Thyroid gland (tissue), 4 donors: Measurements from ENCODE around the gene TPD52L1. TPM values are rescaled to one million over a fixed set of nuclear protein-coding genes. Genes with fewer than 3 reads are reported as not detected.

Experiments used
- DNase-seq, 2 donors: peaks; one replicate each; pipeline ENCODE4 v3.0.0-alpha.2; 2019
- H3K27ac ChIP-seq, 3 donors: fragments of 200-600 bp; sonication (generic); 1 replicate in 2 of 3; 2 replicates in 1 of 3; pipeline ENCODE4 v1.5.1; 2016 to 2019; ENCODE audit warnings: mild to moderate bottlenecking in 1 of 3, moderate library complexity in 1 of 3
- H3K27me3 ChIP-seq: fragments of 200-600 bp; sonication (generic); one replicate; pipeline ENCODE4 v1.5.1; 2019
- H3K36me3 ChIP-seq, 2 donors: fragments of 200-600 bp; sonication (generic); one replicate each; pipeline ENCODE4 v1.5.1; 2016 to 2019
- H3K4me1 ChIP-seq, 2 donors: fragments of 200-600 bp; sonication (generic); one replicate each; pipeline ENCODE4 v1.5.1; 2017 to 2019
- H3K4me3 ChIP-seq, 3 donors: fragments of 200-600 bp; sonication (generic); replicated peaks in 1 of 3; 1 replicate in 2 of 3; 2 replicates in 1 of 3; pipeline ENCODE4 v1.5.1; 2016; ENCODE audit warnings: mild to moderate bottlenecking in 1 of 3
- H3K9me3 ChIP-seq: fragments of 200-600 bp; sonication (generic); one replicate; pipeline ENCODE4 v1.5.1; 2017
- POLR2A ChIP-seq, 2 donors: fragments of 450-650 bp; IDR thresholded peaks; one replicate each; pipeline ENCODE4 v1.6.1; 2017; ENCODE audit warnings: antibody characterized with exemption in 2 of 2, mild to moderate bottlenecking in 2 of 2, moderate library complexity in 1 of 2
- WGBS, 2 donors: methylation state at CpG; one replicate each; pipeline ENCODE4 v1.1.5; 2017; 5-methylcytosine and 5-hydroxymethylcytosine counted together
- intact Hi-C: fragments of 100-400 bp; cut with DNase I; formaldehyde crosslinking; loops from one replicate; pipeline ENCODE4 v1.15.1; 2023
- total RNA-seq, 4 donors: library from RNA; depleted of rRNA; stranded (reverse); fragments of >200 nt; gene quantifications; one replicate each; pipeline ENCODE4 v1.2.3, GENCODE V29; 2016
- TF ChIP-seq, protein P1 (sequence below), 6 experiments: fragments of 200-600 bp in 3 of 6; fragments of 450-650 bp in 3 of 6; sonication (generic) in 3 of 6; IDR thresholded peaks; one replicate each; pipeline ENCODE4 v1.5.1; 2016 to 2019; ENCODE audit warnings: antibody characterized with exemption in 6 of 6, mild to moderate bottlenecking in 2 of 6, inconsistent platforms in 1 of 6, moderate library complexity in 1 of 6

The TPD52L1 gene
- total RNA-seq, 4 donors from 2014 or later: 182 to 392 (median 293) TPM

DNA sequence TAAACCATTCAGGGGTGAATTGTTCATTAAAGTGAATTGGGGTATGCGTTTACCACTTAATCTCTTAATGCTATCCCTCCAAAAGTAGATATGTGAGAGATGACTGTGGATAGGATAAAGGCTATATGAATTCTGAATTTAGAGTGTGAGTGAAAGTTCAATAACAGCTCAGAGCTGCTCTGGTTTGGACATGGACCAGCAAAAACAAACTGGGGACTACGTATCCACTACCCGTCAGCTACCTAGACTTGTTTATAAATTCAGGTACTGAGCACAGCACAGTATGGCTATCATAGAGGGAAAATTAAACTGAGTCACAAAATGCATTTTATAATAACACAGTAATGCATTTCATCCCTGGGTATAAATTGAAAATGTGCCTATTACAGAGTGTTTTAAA lies 103.8 kb downstream of the TPD52L1 start:
- no peak for DNase-seq
- Histone ChIP-seq H3K9me3 (no peaks in the 10 kb centered on the region), H3K27ac (no peak overlapping the region), H3K4me3 (no peak overlapping the region), H3K36me3 (no peaks in the 10 kb centered on the region), H3K27me3 (no peaks in the 10 kb centered on the region), H3K4me1 (no peaks in the 10 kb centered on the region)
- 96 to 97% methylated on average over 3 of the region's 3 CpGs for WGBS, 2 donors
- TF ChIP-seq, protein P1, sequence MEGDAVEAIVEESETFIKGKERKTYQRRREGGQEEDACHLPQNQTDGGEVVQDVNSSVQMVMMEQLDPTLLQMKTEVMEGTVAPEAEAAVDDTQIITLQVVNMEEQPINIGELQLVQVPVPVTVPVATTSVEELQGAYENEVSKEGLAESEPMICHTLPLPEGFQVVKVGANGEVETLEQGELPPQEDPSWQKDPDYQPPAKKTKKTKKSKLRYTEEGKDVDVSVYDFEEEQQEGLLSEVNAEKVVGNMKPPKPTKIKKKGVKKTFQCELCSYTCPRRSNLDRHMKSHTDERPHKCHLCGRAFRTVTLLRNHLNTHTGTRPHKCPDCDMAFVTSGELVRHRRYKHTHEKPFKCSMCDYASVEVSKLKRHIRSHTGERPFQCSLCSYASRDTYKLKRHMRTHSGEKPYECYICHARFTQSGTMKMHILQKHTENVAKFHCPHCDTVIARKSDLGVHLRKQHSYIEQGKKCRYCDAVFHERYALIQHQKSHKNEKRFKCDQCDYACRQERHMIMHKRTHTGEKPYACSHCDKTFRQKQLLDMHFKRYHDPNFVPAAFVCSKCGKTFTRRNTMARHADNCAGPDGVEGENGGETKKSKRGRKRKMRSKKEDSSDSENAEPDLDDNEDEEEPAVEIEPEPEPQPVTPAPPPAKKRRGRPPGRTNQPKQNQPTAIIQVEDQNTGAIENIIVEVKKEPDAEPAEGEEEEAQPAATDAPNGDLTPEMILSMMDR (IDR thresholded peaks at IDR 0.05): no peak
- TF ChIP-seq POLR2A (IDR thresholded peaks at IDR 0.05): no peak
- intact Hi-C loops: no loop called here

DNA sequence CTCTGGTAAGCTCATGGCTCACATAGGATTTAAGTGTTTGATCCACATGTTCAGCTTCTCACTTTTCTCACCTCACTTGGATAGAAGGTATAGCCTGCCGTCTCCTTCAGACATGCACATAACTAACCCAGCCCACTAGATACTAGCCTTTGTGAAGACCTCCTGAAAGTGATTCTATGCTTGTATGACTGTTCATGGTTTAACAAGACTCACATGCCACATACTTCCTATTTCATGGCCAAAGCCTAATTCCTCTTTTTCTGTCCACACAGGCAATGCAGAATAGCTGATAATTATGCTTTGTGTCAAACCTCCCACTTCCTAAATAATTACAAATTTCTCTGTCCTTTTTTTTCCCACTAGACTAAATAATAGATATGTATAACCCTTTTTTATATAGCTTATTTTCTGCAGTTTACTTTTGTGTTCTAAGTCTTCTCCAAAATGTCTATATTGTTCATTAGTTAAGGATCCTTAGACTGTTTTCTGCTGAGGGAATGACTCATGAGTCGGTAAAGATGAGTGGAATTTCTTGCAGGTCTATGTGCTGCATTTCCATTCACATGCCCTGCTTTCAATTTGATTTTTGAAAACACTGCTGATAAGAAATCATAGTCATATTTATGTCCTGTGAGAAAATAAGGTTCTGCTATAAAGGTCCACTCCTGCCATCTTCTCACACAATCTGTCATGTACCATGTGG lies 105.2 kb downstream of the TPD52L1 start:
- Histone ChIP-seq H3K4me1 (no peaks in the 10 kb centered on the region), H3K27ac (no peak overlapping the region), H3K27me3 (no peaks in the 10 kb centered on the region), H3K4me3 (no peak overlapping the region), H3K36me3 (no peaks in the 10 kb centered on the region), H3K9me3 (no peaks in the 10 kb centered on the region)
- intact Hi-C loops: no loop called here
- no peak for TF ChIP-seq POLR2A (IDR thresholded peaks at IDR 0.05)
- TF ChIP-seq, protein P1 (IDR thresholded peaks at IDR 0.05): no peak
- no peak for DNase-seq
- 95 to 96% methylated on average over 2 of the region's 2 CpGs for WGBS, 2 donors

DNA sequence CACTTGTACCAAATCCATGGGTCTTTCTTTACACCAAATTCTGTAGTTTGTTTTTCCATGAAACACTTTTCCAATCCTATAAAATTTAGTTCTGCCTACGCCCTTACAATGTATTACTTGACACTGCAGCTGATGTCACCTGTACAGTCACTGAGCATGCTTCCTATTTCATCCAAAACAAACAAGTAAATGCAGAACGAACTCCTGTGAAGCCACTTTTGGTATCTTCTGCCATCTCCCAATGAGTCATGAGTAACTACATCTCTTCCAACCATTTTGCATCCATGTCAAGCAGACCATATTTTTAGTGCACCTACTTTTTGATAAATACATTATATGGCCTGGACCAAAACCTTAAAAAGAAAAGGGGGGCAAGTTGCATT lies 105.8 kb downstream of the TPD52L1 start:
- Histone ChIP-seq H3K9me3 (no peaks in the 10 kb centered on the region), H3K36me3 (no peaks in the 10 kb centered on the region), H3K4me1 (no peaks in the 10 kb centered on the region), H3K27ac (no peak overlapping the region), H3K27me3 (no peaks in the 10 kb centered on the region), H3K4me3 (no peak overlapping the region)
- intact Hi-C loops: no loop called here
- no peak for TF ChIP-seq POLR2A (IDR thresholded peaks at IDR 0.05)
- TF ChIP-seq, protein P1 (IDR thresholded peaks at IDR 0.05): no peak
- DNase-seq: no peak
- WGBS, 2 donors: 84 to 85% methylated on average over 2 of the region's 2 CpGs

DNA sequence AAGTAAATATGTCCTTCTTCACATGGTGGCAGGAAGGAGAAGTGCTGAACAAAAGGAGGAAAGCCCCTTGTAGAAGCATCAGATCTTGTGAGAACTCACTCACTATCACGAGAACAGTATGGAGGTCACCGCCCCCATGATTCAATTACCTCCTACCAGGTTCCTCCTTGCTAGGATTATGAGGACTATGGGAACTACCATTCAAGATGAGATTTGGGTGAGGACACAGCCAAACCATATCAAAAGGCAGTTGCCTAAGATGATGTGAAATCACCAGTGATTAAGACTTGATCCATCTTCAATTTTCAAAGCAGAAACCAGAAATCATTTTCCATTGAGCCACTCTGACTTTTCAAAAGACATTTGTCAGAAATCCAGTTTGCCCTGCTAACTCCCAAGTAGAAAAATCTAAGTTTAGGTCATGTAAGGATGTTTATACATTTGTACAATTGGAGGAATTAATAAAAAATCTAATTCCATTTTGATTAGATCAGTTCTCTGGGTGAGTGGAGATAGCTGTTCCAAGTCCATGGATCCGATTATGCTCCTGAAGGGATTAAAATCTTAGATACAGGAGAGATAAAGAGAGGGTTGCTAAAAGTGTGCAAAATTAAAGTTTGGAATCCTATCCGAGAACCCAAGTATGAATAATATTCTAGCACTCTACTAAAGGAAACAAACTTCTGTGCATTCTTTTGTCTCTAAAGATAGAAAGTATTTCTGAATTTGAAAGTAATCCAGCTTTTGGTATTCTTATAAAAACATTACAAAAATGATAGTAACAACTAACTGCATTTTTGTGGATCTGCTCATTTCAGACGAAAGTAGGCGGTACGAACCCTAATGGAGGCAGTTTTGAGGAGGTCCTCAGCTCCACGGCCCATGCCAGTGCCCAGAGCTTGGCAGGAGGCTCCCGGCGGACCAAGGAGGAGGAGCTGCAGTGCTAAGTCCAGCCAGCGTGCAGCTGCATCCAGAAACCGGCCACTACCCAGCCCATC lies 108.7 kb downstream of the TPD52L1 start:
- intact Hi-C loops: no loop called here
- no peak for TF ChIP-seq POLR2A (IDR thresholded peaks at IDR 0.05)
- TF ChIP-seq, protein P1 (IDR thresholded peaks at IDR 0.05): no peak
- Histone ChIP-seq H3K27ac (no peak overlapping the region), H3K9me3 (no peaks in the 10 kb centered on the region), H3K4me1 (no peaks in the 10 kb centered on the region), H3K27me3 (no peaks in the 10 kb centered on the region), H3K36me3 (no peaks in the 10 kb centered on the region), H3K4me3 (no peak overlapping the region)
- WGBS, 2 donors: 79 to 87% methylated on average over 12 of the region's 12 CpGs
- no peak for DNase-seq

DNA sequence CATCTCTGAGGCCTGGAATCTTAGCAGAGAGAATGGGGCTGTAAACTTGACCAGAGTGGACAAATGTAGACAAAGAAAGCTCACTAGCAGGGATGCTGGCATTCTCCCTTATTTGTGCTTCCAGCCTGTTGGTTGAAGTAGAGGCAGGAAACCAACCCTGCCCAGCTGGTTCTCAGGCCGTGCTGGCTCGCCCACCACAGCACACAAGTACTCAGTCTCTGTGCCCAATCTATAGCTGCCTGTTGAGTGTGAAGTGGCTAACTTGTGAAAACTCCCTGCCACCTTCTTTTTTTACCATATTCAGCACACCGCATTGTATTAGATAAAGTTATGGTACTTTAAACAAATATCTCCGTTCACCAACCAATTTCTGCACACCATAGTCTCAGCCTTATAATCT lies 110.9 kb downstream of the TPD52L1 start:
- Histone ChIP-seq H3K4me3 (no peak overlapping the region), H3K9me3 (no peaks in the 10 kb centered on the region), H3K4me1 (no peaks in the 10 kb centered on the region), H3K36me3 (no peaks in the 10 kb centered on the region), H3K27me3 (no peaks in the 10 kb centered on the region), H3K27ac (no peak overlapping the region)
- TF ChIP-seq, protein P1 (IDR thresholded peaks at IDR 0.05): no peak
- no peak for TF ChIP-seq POLR2A (IDR thresholded peaks at IDR 0.05)
- 81 to 86% methylated on average over 4 of the region's 4 CpGs for WGBS, 2 donors
- DNase-seq: no peak
- intact Hi-C loops: no loop called here
